ENCODE data around the gene SMIM41.

DNA sequence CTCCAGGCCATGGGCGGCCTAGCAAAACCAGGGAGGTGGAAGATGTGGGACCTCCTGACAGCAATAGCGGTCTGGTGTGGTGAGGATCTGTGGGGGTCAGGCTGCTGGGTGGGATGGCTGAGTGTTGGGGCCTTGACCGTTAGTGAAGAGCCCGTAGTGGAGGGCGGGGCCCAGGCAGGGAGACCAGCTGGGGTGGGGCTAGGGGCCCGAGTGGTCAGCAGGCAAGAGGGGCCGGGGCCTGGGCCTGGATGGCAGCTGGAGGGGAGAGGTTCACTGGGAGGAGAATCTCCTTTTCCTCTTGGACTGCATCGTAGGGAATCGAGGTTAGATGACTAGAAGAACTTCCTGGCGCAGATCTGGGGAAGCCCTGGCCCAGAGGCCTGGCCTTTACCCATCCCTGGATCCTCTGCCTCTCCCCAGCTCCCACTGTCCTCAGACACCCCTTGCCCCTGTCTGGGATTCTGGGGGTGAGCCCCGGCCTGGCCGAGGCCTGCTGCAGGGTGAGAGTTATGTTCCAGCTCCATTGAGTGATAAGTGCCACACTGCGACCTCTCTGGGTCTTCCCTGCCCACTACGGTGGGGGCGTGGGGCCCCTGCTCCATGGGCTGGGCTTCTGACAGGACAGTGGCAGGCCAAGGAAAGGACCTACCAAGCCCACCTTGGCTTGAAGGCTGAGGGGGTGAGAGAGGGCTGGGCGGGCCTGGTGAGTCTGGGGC is 65.2 kb downstream of the SMIM41 start:
- TF ChIP-seq, protein P1, sequence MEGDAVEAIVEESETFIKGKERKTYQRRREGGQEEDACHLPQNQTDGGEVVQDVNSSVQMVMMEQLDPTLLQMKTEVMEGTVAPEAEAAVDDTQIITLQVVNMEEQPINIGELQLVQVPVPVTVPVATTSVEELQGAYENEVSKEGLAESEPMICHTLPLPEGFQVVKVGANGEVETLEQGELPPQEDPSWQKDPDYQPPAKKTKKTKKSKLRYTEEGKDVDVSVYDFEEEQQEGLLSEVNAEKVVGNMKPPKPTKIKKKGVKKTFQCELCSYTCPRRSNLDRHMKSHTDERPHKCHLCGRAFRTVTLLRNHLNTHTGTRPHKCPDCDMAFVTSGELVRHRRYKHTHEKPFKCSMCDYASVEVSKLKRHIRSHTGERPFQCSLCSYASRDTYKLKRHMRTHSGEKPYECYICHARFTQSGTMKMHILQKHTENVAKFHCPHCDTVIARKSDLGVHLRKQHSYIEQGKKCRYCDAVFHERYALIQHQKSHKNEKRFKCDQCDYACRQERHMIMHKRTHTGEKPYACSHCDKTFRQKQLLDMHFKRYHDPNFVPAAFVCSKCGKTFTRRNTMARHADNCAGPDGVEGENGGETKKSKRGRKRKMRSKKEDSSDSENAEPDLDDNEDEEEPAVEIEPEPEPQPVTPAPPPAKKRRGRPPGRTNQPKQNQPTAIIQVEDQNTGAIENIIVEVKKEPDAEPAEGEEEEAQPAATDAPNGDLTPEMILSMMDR (IDR thresholded peaks at IDR 0.05): no peak
- TF ChIP-seq POLR2A (IDR thresholded peaks at IDR 0.05; ENCODE audit: low read depth): no peak
